Activated CD8-positive, alpha-beta memory T cell treated with anti-CD3 and anti-CD28 coated beads, Interleukin-2, amount 50 U/mL, for 24 hours (primary cell): ENCODE data around the gene SSBP4.
A peak's percentile ranks its signal among the peaks of the same experiment; 100 is the strongest.

Experiments used
- DNase-seq: peaks from one replicate; pipeline ENCODE4 v3.0.0-alpha.2; 2020; ENCODE audit errors: extremely low read depth

The SSBP4 gene

GRCh38 chr19:18420930-18421329 lies 1.7 kb downstream of the SSBP4 start:
- DNase-seq: no peak

GRCh38 chr19:18421371-18421959 lies 2.3 kb downstream of the SSBP4 start:
- no peak for DNase-seq

GRCh38 chr19:18422530-18423191 lies 3.5 kb downstream of the SSBP4 start:
- no peak for DNase-seq

GRCh38 chr19:18423258-18424020 lies 4.2 kb downstream of the SSBP4 start:
- no peak for DNase-seq

GRCh38 chr19:18424122-18424889 lies 5.1 kb downstream of the SSBP4 start:
- no peak for DNase-seq

- no peak for DNase-seq
Observed at GRCh38 chr19:18424890-18425514, 5.8 kb downstream of the SSBP4 start.

GRCh38 chr19:18425515-18426415 lies 6.6 kb downstream of the SSBP4 start:
- DNase-seq: no peak

GRCh38 chr19:18426416-18426767 lies 7.2 kb downstream of the SSBP4 start:
- no peak for DNase-seq

- no peak for DNase-seq
Observed at GRCh38 chr19:18427080-18427742, 8.0 kb downstream of the SSBP4 start.

- DNase-seq: no peak
Observed at GRCh38 chr19:18427743-18428113, 8.5 kb downstream of the SSBP4 start.

GRCh38 chr19:18428173-18428786 lies 9.1 kb downstream of the SSBP4 start:
- DNase-seq: no peak

- peak; percentile 61 for DNase-seq
Observed at GRCh38 chr19:18428787-18429674, 9.8 kb downstream of the SSBP4 start.

GRCh38 chr19:18429717-18430416 lies 10.7 kb downstream of the SSBP4 start:
- DNase-seq: no peak

- DNase-seq: no peak
Observed at GRCh38 chr19:18430417-18431144, 11.4 kb downstream of the SSBP4 start.

- DNase-seq: no peak
Observed at GRCh38 chr19:18431351-18432197, 12.4 kb downstream of the SSBP4 start.

GRCh38 chr19:18432275-18433014 lies 13.2 kb downstream of the SSBP4 start:
- no peak for DNase-seq
